ENCODE results near the gene SMCHD1.
"Not testable (repeated sequence)": the region's sequence is repeated elsewhere in the genome, so short reads cannot be mapped to it uniquely, and the experiment has no call there.

Gene SMCHD1

GRCh38 chr18:2707551-2708168, 52.1 kb downstream of the SMCHD1 start:
- DNase-seq: no peak
- in situ Hi-C loops (cut with MboI; ENCODE audit: low pct_unique_long_range_greater_than_20kb, low sequenced_read_pairs): no loop called here

DNA sequence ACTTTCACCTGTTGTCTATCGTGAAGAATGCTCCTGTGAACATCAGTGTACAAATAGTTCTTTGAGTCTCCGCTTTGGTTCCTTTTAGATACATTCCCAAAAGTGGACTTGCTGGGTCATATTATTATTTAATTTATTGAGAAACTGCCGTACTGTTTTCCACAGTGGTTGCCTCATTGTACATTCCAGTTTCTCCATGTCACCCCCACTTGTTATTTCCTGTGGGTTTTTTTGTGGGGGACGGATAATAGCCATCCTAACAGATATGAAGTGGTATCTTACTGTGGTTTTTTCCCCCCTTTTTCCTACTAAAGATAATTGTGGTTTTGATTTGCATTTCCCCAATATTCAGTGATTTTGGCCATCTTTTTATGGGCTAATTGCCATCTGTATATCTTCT, 53.8 kb downstream of the SMCHD1 start:
- no peak for DNase-seq
- in situ Hi-C loops (cut with MboI; ENCODE audit: low pct_unique_long_range_greater_than_20kb, low sequenced_read_pairs): no loop called here

- DNase-seq: no peak
- in situ Hi-C loops (cut with MboI; ENCODE audit: low pct_unique_long_range_greater_than_20kb, low sequenced_read_pairs): no loop called here
Measured at GRCh38 chr18:2714140-2714539, 58.6 kb downstream of the SMCHD1 start.

GRCh38 chr18:2715990-2716389, 60.5 kb downstream of the SMCHD1 start:
- no peak for DNase-seq
- in situ Hi-C loops (cut with MboI; ENCODE audit: low pct_unique_long_range_greater_than_20kb, low sequenced_read_pairs): no loop called here

GRCh38 chr18:2716394-2717326, 61.1 kb downstream of the SMCHD1 start:
- in situ Hi-C loops (cut with MboI; ENCODE audit: low pct_unique_long_range_greater_than_20kb, low sequenced_read_pairs): no loop called here
- DNase-seq: no peak

- in situ Hi-C loops (cut with MboI; ENCODE audit: low pct_unique_long_range_greater_than_20kb, low sequenced_read_pairs): no loop called here
- DNase-seq: no peak
Measured at GRCh38 chr18:2717407-2717806, 61.9 kb downstream of the SMCHD1 start.

DNA sequence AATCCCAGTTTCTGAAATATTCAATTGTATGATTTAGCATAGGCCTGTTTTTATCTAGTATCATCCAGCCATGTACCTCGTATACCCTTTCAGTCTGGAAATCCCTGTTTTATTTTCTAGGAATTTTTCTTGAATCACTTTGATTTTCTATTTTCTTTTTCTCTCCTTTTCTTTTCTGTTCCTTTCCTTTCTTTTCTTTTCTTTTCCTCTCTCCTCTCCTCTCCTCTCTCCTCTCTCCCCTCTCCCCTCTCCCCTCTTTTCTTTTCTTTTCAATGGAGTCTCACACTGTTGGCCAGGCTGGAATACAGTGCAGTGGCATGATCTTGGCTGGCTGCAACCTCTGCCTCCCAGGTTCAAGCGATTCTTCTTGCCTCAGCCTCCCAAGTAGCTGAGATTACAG, 63.5 kb downstream of the SMCHD1 start:
- DNase-seq: no peak

GRCh38 chr18:2723207-2723606, 67.7 kb downstream of the SMCHD1 start:
- no peak for DNase-seq
- in situ Hi-C loops (cut with MboI; ENCODE audit: low pct_unique_long_range_greater_than_20kb, low sequenced_read_pairs): no loop called here

More for the DNA sequence above, 63.5 kb downstream of the SMCHD1 start:
- in situ Hi-C loops (cut with MboI; ENCODE audit: low pct_unique_long_range_greater_than_20kb, low sequenced_read_pairs): no loop called here

DNA sequence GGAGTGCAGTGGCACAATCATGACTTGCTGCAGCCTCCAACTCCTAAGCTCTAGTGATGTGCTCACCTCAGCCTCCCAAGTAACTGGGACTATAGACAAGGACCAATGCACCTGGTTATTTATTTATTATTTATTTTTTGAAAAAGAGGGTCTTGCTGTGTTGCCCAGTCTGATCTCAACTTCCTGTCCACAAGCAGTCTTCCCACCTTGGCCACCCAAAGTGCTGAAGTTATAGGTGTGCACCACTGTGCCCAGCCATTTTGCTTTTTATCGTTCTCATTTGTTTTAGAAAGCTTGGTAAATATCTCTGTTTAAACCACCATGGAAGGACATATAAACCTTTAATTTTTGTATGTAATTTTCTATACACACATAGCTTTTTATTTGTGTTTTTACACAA, 74.2 kb downstream of the SMCHD1 start:
- DNase-seq: no peak
- in situ Hi-C loops (cut with MboI; ENCODE audit: low pct_unique_long_range_greater_than_20kb, low sequenced_read_pairs): no loop called here

- no peak for DNase-seq
- in situ Hi-C loops (cut with MboI; ENCODE audit: low pct_unique_long_range_greater_than_20kb, low sequenced_read_pairs): no loop called here
Measured at GRCh38 chr18:2736823-2737222, 81.3 kb downstream of the SMCHD1 start.

DNA sequence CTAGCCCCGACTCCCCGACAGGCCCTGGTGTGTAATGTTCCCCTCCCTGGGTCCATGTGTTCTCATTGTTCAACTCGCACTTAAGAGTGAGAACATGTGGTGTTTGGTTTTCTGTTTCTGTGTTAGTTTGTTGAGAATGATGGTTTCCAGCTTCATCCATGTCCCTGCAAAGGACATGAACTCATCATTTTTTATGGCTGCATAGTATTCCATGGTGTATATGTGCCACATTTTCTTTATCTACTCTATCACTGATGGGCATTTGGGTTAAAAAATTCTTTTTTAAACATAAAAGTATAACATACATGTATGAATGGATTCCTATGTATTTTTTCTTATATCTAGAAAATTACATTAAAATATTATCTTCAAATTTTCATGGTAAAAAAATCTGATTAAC, 84.6 kb downstream of the SMCHD1 start:
- DNase-seq; in situ Hi-C loops (cut with MboI; ENCODE audit: low pct_unique_long_range_greater_than_20kb, low sequenced_read_pairs): not testable (repeated sequence)

DNA sequence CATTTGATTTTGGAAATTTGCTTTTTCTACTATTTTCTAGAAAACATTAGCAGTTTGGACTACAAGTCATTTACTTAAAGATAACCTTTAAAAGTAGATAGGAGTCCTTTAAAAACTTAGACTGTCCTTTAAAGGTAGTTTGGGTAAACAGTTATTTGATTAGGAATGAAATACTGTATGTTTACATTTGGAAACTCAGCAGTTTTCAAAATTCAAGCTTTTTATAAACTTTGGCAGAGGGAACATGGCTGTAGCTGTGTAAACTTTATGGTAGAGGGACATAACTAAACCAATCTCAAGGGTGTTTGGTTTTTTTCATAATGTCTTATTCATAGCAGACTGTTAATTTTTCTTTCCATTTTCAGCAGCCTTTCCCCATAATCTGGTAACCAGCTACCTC, 90.7 kb downstream of the SMCHD1 start:
- DNase-seq: no peak
- in situ Hi-C loops (cut with MboI; ENCODE audit: low pct_unique_long_range_greater_than_20kb, low sequenced_read_pairs): no loop called here

- no peak for DNase-seq
- in situ Hi-C loops (cut with MboI; ENCODE audit: low pct_unique_long_range_greater_than_20kb, low sequenced_read_pairs): no loop called here
Measured at GRCh38 chr18:2758309-2758708, 102.8 kb downstream of the SMCHD1 start.

- no peak for DNase-seq
- in situ Hi-C loops (cut with MboI; ENCODE audit: low pct_unique_long_range_greater_than_20kb, low sequenced_read_pairs): no loop called here
Measured at GRCh38 chr18:2774669-2775068, 119.1 kb downstream of the SMCHD1 start.

- peak; percentile 28 for DNase-seq
- in situ Hi-C loops (cut with MboI; ENCODE audit: low pct_unique_long_range_greater_than_20kb, low sequenced_read_pairs): no loop called here
Measured at GRCh38 chr18:2776601-2777000, 121.1 kb downstream of the SMCHD1 start.

DNA sequence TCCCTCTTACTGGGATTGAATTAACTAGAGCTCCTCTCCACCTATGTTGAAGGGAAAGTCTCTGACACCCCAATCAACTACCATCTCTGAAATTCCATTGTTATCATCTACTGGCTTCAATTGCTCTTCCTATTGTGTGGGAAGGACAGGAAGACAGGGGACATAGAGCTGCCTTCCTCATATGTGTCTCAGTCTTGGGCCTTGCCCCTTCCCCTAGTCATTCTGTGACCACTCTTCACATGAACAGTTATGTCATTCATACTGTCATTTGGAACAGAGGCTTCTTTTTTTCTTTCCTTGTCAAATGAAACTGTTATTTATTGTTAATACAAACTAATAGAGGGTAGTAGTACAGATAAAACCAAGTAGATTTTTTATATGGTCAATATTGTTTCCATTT, 121.7 kb downstream of the SMCHD1 start:
- no peak for DNase-seq
- in situ Hi-C loops (cut with MboI; ENCODE audit: low pct_unique_long_range_greater_than_20kb, low sequenced_read_pairs): no loop called here

DNA sequence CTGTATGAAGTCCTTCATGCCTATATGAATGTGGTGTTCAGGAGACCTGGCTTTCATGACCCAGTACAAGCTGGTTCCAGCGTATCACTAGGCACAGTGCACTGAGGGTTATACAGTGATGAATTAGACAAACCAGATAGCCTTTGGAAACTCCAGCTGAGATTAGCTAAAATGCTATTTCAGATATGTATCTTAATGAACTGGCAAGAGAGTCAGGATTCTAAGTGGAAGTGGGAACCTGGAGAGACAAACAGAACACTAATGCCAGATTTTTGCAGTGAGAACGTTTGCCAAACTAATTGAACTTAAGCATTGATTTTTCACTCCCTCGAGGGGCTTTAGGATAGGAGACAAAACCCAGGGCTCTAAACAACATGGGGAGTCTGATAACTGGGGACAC, 125.2 kb downstream of the SMCHD1 start:
- DNase-seq: no peak
- in situ Hi-C loops (cut with MboI; ENCODE audit: low pct_unique_long_range_greater_than_20kb, low sequenced_read_pairs): no loop called here

- no peak for DNase-seq
- in situ Hi-C loops (cut with MboI; ENCODE audit: low pct_unique_long_range_greater_than_20kb, low sequenced_read_pairs): no loop called here
Measured at GRCh38 chr18:2787225-2787624, 131.7 kb downstream of the SMCHD1 start.

DNA sequence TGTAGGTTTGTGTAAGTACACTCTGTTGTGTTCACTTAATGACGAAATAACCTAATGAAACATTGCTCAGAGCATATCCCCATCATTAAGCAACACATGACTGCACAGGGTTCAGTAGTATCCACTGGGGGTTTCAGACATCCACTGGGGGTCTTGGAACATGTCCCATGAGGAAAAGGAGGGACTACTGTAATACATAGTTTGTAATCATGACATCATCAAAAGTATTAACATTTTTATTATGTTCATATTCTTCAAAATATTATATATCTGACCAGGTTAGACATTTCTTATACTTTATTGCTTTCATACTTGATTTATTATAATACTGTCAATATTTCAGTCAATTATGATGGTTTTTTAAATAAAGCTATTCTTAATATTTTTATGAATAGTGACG, 136.9 kb downstream of the SMCHD1 start:
- no peak for DNase-seq
- in situ Hi-C loops (cut with MboI; ENCODE audit: low pct_unique_long_range_greater_than_20kb, low sequenced_read_pairs): no loop called here

DNA sequence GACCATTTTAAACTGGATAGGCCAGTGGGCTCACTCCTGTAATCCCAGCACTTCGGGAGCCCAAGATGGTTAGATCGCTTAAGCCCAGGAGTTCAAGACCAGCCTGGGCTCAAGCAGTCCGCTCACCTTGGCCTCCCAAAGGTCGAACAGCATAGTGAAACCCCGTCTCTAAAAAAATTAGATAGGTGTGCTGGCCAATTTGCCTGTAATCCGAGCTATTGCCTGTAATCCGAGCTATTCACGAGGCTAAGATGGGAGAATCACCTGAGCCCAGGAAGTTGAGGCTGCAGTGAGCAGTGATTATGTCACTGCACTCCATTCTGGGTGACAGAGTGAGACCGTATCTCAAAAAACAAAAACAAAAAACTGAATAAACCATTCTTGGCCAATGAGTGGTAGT, 138.6 kb downstream of the SMCHD1 start:
- in situ Hi-C loops (cut with MboI; ENCODE audit: low pct_unique_long_range_greater_than_20kb, low sequenced_read_pairs): no loop called here
- DNase-seq: no peak

GRCh38 chr18:2797951-2798350, 142.4 kb downstream of the SMCHD1 start:
- in situ Hi-C loops (cut with MboI; ENCODE audit: low pct_unique_long_range_greater_than_20kb, low sequenced_read_pairs): no loop called here
- no peak for DNase-seq

Measured in KBM-7 (cell line).